ENCODE measurements around the gene PRICKLE4.

The PRICKLE4 gene

GRCh38 chr6:41777551-41778285 is 2.9 kb upstream of the PRICKLE4 start:
- no peak overlapping the region for H3K9ac ChIP-seq (ENCODE audit: insufficient read length, low read depth)
- DNase-seq (ENCODE audit: low read depth, low spot score), result no peak

GRCh38 chr6:41778895-41779294 is 1.7 kb upstream of the PRICKLE4 start:
- H3K4me1 ChIP-seq (ENCODE audit: insufficient read depth, insufficient read length), result no peaks in the 10 kb centered on the region
- peaks cover 22% of the 10 kb centered on the region for H3K36me3 ChIP-seq (ENCODE audit: insufficient read depth, insufficient read length, low read length)
- peak overlapping the region; percentile 52 for H3K4me3 ChIP-seq (ENCODE audit: insufficient read length, low read depth)
- no peaks in the 10 kb centered on the region for H3K9me3 ChIP-seq (ENCODE audit: insufficient read depth, low read length)
- H3K27me3 ChIP-seq (ENCODE audit: insufficient read depth, insufficient read length), result peaks cover 20% of the 10 kb centered on the region
- no peak for DNase-seq (ENCODE audit: low read depth, low spot score)
- TF ChIP-seq YY1 (IDR thresholded peaks at IDR 0.05; ENCODE audit: insufficient read depth, insufficient read length) (no peak), ZNF274 (IDR thresholded peaks at IDR 0.05; ENCODE audit: low read depth, low read length) (no peak), SUZ12 (IDR thresholded peaks at IDR 0.05; ENCODE audit: extremely low read depth, insufficient read depth, insufficient read length) (no peak)
- peak overlapping the region; percentile 77 for H3K9ac ChIP-seq (ENCODE audit: insufficient read length, low read depth)

More at GRCh38 chr6:41777551-41778285, 2.9 kb upstream of the PRICKLE4 start:
- TF ChIP-seq ZNF274 (IDR thresholded peaks at IDR 0.05; ENCODE audit: low read depth, low read length), result no peak
- no peak for TF ChIP-seq SUZ12 (IDR thresholded peaks at IDR 0.05; ENCODE audit: extremely low read depth, insufficient read depth, insufficient read length)
- no peak for TF ChIP-seq YY1 (IDR thresholded peaks at IDR 0.05; ENCODE audit: insufficient read depth, insufficient read length)
- Histone ChIP-seq H3K9me3 (ENCODE audit: insufficient read depth, low read length) (no peaks in the 10 kb centered on the region), H3K27me3 (ENCODE audit: insufficient read depth, insufficient read length) (peaks cover 15% of the 10 kb centered on the region), H3K4me1 (ENCODE audit: insufficient read depth, insufficient read length) (no peaks in the 10 kb centered on the region), H3K4me3 (ENCODE audit: insufficient read length, low read depth) (no peak overlapping the region), H3K36me3 (ENCODE audit: insufficient read depth, insufficient read length, low read length) (peaks cover 24% of the 10 kb centered on the region)

DNA sequence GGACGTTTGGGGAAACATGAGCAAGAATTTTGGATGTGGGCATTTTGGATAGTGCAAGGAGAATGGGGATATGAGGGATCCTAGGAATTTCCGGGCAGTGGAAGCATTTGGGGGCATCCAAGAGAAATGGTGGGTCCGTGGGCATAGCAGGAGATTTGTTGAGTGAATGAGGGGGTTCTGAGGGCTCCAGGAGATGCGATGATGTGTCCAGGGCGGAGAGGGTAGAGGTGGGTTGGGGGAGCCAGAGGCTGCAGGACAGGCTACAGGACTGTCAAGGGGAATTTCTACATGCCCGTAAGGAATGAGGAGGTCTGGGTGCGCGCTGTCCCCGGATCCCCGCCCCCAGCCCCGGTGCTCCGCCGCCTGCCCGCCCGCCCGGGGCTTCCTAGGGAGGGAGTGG is 1.2 kb upstream of the PRICKLE4 start:
- no peak for TF ChIP-seq YY1 (IDR thresholded peaks at IDR 0.05; ENCODE audit: insufficient read depth, insufficient read length)
- Histone ChIP-seq H3K36me3 (ENCODE audit: insufficient read depth, insufficient read length, low read length) (peaks cover 19% of the 10 kb centered on the region), H3K9me3 (ENCODE audit: insufficient read depth, low read length) (no peaks in the 10 kb centered on the region), H3K4me3 (ENCODE audit: insufficient read length, low read depth) (peak overlapping the region; percentile 52), H3K27me3 (ENCODE audit: insufficient read depth, insufficient read length) (peaks cover 20% of the 10 kb centered on the region), H3K9ac (ENCODE audit: insufficient read length, low read depth) (peak overlapping the region; percentile 77), H3K4me1 (ENCODE audit: insufficient read depth, insufficient read length) (no peaks in the 10 kb centered on the region)
- DNase-seq (ENCODE audit: low read depth, low spot score), result no peak

GRCh38 chr6:41779788-41780550 is 613 bp upstream of the PRICKLE4 start, which contains the start of gene FRS3:
TSS of gene FRS3 (minus strand) at chr6:41779900. CDS start at chr6:41776987, 2,913 bp downstream.
- H3K9me3 ChIP-seq (ENCODE audit: insufficient read depth, low read length), result peaks cover 2% of the 10 kb centered on the region; the same call in 1 of the 2 replicates
- peaks cover 20% of the 10 kb centered on the region for H3K27me3 ChIP-seq (ENCODE audit: insufficient read depth, insufficient read length)
- peak within 1 kb of the TSS; percentile 58 for H3K4me3 ChIP-seq (ENCODE audit: insufficient read length, low read depth)
- no peaks in the 10 kb centered on the region for H3K4me1 ChIP-seq (ENCODE audit: insufficient read depth, insufficient read length)
- peak; percentile 91 for DNase-seq (ENCODE audit: low read depth, low spot score)
- H3K36me3 ChIP-seq (ENCODE audit: insufficient read depth, insufficient read length, low read length), result peaks cover 14% of the 10 kb centered on the region
- no peak for TF ChIP-seq ZNF274 (IDR thresholded peaks at IDR 0.05; ENCODE audit: low read depth, low read length)
- no peak for TF ChIP-seq SUZ12 (IDR thresholded peaks at IDR 0.05; ENCODE audit: extremely low read depth, insufficient read depth, insufficient read length)
- peak within 1 kb of the TSS; percentile 77 for H3K9ac ChIP-seq (ENCODE audit: insufficient read length, low read depth)

- Histone ChIP-seq H3K9ac (ENCODE audit: insufficient read length, low read depth) (peak overlapping the region; percentile 67), H3K4me1 (ENCODE audit: insufficient read depth, insufficient read length) (no peaks in the 10 kb centered on the region), H3K4me3 (ENCODE audit: insufficient read length, low read depth) (peak overlapping the region; percentile 58), H3K9me3 (ENCODE audit: insufficient read depth, low read length) (peaks cover 14% of the 10 kb centered on the region; the same call in 1 of the 2 replicates), H3K36me3 (ENCODE audit: insufficient read depth, insufficient read length, low read length) (peaks cover 8% of the 10 kb centered on the region), H3K27me3 (ENCODE audit: insufficient read depth, insufficient read length) (peaks cover 24% of the 10 kb centered on the region)
- DNase-seq (ENCODE audit: low read depth, low spot score), result no peak
- no peak for TF ChIP-seq ZNF274 (IDR thresholded peaks at IDR 0.05; ENCODE audit: low read depth, low read length)
- no peak for TF ChIP-seq YY1 (IDR thresholded peaks at IDR 0.05; ENCODE audit: insufficient read depth, insufficient read length)
- no peak for TF ChIP-seq SUZ12 (IDR thresholded peaks at IDR 0.05; ENCODE audit: extremely low read depth, insufficient read depth, insufficient read length)
Measured at GRCh38 chr6:41781366-41781730, 766 bp downstream of the PRICKLE4 start.

DNA sequence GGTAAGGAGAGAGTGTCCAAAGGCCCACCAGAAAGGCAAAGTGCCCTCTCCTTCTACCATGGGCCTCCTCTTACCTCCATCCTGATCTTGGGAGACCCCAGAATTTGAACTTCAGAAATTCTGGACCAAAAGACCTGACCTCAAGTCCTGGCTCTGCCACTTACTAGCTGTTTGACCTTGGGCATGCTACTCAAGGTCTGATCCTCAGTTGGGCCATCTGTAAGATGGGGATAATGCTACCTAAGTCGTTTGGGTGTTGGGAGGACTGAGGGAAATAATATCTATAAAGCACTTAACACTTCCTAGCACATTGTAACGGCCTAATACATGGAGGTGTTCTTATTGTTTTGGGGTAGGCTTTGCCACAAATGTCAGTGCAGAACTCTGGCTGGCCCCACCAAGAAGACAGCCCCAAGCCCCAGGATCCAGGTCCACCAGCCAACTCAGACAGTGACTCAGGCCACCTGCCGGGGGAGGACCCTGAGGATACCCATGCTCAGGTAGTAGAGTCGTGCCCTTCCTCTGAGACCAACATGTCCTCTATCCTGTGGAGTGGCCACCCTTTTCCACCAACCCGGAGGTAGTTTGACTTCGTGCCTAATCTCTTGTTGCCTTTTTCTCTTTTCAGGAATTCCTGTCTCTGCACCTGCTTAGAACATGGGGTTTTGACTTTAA is 2.7 kb downstream of the PRICKLE4 start:
- peaks cover 24% of the 10 kb centered on the region for H3K27me3 ChIP-seq (ENCODE audit: insufficient read depth, insufficient read length)

More for the DNA sequence above, 2.7 kb downstream of the PRICKLE4 start:
- no peak for DNase-seq (ENCODE audit: low read depth, low spot score)
- TF ChIP-seq YY1 (IDR thresholded peaks at IDR 0.05; ENCODE audit: insufficient read depth, insufficient read length) (no peak), ZNF274 (IDR thresholded peaks at IDR 0.05; ENCODE audit: low read depth, low read length) (no peak), SUZ12 (IDR thresholded peaks at IDR 0.05; ENCODE audit: extremely low read depth, insufficient read depth, insufficient read length) (no peak)
- Histone ChIP-seq H3K9me3 (ENCODE audit: insufficient read depth, low read length) (peaks cover 14% of the 10 kb centered on the region; the same call in 1 of the 2 replicates), H3K4me3 (ENCODE audit: insufficient read length, low read depth) (no peak overlapping the region), H3K36me3 (ENCODE audit: insufficient read depth, insufficient read length, low read length) (no peaks in the 10 kb centered on the region), H3K9ac (ENCODE audit: insufficient read length, low read depth) (no peak overlapping the region), H3K4me1 (ENCODE audit: insufficient read depth, insufficient read length) (no peaks in the 10 kb centered on the region)
